ENCODE results near the gene SRRM5.
A peak's percentile ranks its signal among the peaks of the same experiment; 100 is the strongest.
"Not testable (repeated sequence)": the region's sequence is repeated elsewhere in the genome, so short reads cannot be mapped to it uniquely, and the experiment has no call there.

Gene SRRM5

DNA sequence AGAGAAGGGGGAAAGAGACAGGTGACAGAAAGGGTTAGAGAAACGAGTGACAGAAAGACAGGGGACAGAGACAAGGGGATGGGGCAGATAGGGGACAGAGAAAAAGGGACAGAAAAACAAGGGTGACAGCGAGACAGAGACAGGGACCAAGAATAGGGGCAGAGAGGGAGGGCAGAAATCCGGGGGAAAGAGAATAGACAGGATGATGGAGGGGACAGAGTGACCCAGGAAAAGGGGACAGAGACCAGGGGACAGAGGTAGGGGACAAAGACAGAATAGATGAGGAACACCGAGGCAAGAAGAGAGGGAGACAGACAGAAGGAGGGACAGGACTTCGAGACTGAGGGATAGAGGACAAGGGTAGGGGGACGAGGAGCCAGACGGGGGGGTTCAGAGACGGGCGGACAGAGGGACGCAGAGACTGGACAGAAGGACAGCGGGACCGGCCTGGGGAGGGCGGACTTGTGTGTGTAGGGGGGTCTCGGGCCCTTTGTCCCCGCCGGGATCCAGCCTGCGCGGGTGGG lies 27.2 kb downstream of the SRRM5 start:
- DNase-seq (ENCODE audit: low spot score), result no peak

DNA sequence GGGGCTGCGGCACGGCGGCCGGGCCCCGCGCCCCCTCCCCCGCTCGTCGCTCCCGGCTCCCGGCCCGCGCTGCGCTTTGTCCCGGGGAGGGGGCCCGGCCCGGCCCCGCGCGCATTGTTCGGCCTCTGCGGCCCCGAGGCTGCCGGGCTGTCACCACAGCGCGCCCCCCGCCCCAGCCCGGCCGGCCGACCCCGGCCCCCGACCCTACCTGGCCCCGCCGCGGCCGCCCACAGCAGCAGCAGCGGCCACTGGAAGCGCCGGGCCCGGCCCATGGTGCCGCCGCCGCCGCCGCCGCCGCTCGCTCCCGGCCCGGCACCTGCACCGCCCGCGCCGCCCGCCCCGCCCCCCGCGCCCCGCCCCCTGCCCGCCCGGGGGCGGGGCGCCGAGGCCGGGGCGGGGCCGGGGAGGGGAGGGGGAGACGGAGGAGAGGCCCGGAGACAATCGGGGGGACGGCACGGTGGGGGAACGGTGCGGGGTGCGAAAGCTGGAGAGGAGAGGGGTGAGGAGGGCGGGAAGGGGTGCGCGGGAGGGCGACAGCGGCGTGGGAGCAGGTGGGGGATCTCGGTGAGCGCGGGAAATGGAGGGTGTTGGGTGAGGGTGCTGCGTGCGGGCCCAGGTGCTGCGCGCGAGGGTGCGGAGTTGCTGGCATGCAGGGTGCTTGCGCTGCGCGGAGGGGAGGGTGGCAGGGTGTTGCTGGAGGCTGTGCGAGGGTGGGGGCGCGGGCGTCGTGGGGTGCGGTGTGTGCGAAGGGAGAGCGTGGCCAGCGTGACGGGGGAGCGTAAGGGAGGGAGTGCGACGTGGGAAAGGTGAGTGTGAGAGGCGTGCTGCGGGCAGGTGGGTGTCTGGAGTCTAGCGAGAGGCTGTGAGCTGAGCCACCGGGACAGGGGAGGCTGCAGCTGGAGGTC lies 27.9 kb downstream of the SRRM5 start, which contains the start of gene CADM4:
Gene CADM4, minus strand, starts transcription at position 332 of the 905 bp plus-strand sequence. Its CDS starts 60 bp downstream, at position 272.
- no peak for DNase-seq (ENCODE audit: low spot score)

- no peak for DNase-seq (ENCODE audit: low spot score)
Measured at GRCh38 chr19:43640424-43640757, 28.5 kb downstream of the SRRM5 start.

DNA sequence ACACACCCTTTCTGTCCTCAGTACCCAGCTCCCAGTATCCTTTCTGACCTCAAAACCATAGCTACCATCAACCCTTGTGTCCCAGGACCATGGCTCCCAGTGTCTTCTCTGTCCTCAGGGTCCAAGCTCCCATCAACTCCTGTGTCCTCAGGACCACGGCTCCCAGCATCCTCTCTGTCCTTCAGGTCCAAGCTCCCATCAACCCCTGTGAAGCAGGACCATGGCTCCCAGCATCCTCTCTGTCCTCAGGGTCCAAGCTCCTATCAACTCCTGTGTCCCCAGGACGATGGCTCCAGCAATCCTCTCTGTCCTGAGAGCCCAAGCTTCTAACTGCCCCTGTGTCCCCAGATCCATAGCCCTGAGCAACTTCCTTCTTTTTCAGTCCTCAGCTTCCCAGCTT lies 29.4 kb downstream of the SRRM5 start:
- no peak for DNase-seq (ENCODE audit: low spot score)

- DNase-seq (ENCODE audit: low spot score), result no peak
Measured at GRCh38 chr19:43642531-43642930, 30.6 kb downstream of the SRRM5 start.

- DNase-seq (ENCODE audit: low spot score), result no peak
Measured at GRCh38 chr19:43643326-43643725, 31.4 kb downstream of the SRRM5 start.

GRCh38 chr19:43644181-43644580 lies 32.3 kb downstream of the SRRM5 start:
- no peak for DNase-seq (ENCODE audit: low spot score)

GRCh38 chr19:43648633-43649032 lies 36.7 kb downstream of the SRRM5 start:
- DNase-seq (ENCODE audit: low spot score), result no peak

DNA sequence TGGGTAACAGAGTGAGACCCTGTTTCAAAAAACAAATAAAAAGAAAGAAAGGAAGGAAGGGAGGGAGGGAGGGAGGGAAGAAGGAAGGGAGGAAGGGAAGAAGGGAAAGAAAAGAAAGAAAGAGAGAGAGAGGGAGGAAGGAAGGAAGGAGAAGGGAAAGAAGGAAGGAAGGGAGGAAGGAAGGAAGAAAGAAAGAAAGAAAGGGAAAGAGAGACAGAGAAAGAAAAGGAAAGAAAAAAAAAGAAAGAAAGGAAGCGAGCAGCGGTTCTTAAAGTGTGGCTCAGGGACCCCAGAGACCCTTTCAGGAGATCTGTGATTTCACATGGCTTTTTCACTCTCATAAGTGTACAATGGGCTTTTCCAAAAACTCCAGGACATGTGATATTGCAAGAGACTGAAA lies 37.6 kb downstream of the SRRM5 start:
- no peak for DNase-seq (ENCODE audit: low spot score)

- DNase-seq (ENCODE audit: low spot score), result not testable (repeated sequence)
Measured at GRCh38 chr19:43650276-43650675, 38.4 kb downstream of the SRRM5 start.

GRCh38 chr19:43651758-43652545 lies 40.1 kb downstream of the SRRM5 start:
- DNase-seq (ENCODE audit: low spot score), result peak; percentile 77

DNA sequence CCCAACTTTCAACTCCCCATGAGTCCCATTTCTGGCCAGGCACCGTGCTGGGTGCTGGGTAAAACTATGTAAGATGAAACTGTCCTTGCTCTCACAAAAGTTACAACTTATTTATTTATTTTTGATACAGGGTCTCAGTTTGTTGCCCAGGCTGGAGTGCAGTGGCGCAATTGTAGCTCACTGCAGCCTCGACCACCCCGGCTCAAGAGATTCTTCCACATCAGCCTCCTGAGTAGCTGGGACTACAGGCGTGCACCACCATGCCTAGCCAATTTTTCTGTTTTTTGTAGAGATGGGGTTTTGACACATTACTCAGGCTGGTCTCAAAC lies 40.6 kb downstream of the SRRM5 start:
- no peak for DNase-seq (ENCODE audit: low spot score)

GRCh38 chr19:43656436-43656835 lies 44.5 kb downstream of the SRRM5 start:
- no peak for DNase-seq (ENCODE audit: low spot score)

DNA sequence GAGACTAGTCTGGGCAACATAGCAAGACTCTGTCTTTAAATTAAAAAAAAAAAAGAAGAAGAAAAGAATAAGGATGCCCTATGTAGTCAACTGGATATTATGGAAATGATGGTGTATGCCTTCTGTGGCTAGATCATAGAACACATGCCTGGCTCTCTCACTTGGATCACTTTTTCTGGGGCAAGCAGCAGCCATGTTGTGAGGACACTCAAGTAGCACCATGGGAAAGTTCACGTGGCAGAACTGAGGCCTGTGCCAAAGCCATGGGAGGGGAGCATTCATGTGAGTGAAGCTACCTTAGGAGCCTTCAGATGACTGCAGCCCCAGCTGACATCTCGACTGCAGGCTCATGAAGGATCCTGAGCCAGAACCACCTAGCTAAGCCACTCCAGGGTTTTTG lies 46.1 kb downstream of the SRRM5 start:
- DNase-seq (ENCODE audit: low spot score), result no peak

GRCh38 chr19:43658494-43658893 lies 46.6 kb downstream of the SRRM5 start:
- DNase-seq (ENCODE audit: low spot score), result no peak

- no peak for DNase-seq (ENCODE audit: low spot score)
Measured at GRCh38 chr19:43660301-43660970, 48.5 kb downstream of the SRRM5 start.

- no peak for DNase-seq (ENCODE audit: low spot score)
Measured at GRCh38 chr19:43660971-43661360, 49.1 kb downstream of the SRRM5 start.

DNA sequence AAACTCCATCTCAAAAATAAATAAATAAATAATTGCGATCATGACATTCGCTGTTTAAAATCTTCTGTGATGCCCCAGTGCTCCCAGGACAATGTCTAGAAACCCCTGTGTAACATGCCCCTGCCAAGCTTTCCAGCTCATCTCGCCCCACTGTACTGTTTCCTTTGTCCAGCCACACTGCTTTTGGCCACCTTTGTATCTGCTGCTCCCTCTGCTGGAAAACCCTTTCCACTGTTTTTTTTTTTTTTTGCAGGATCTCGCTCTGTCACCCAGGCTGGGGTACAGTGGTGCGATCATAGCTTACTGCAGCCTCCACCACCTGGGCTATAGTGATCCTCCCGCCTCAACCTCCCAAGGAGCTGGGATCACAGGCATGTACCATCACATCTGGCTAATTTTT lies 50.6 kb downstream of the SRRM5 start:
- DNase-seq (ENCODE audit: low spot score), result no peak

DNA sequence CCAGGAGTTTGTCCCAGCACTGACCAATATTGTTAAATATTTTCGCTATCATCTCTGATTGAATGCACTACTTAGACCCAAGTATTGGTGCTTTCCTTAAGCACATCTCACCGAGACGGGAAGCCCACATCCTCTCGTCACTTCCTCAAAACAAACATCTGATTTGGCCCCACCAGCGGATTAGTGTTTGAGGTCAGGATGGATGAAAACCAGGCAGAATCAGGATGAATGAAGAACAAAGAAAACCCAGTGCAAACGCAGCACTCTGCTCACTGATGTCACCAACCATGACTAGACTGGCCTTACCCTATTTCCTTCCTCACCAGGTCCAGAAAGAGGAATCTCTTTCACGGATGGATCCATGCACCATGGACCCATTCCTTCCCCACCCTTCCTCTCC lies 52.1 kb downstream of the SRRM5 start:
- no peak for DNase-seq (ENCODE audit: low spot score)
